Keratinocyte (primary cell): Measurements from ENCODE around the gene DCP1A. TPM values are rescaled to one million over a fixed set of nuclear protein-coding genes. Genes with fewer than 3 reads are reported as not detected.
"Not testable (repeated sequence)": the region's sequence is repeated elsewhere in the genome, so short reads cannot be mapped to it uniquely, and the experiment has no call there.

Source experiments
- DNase-seq: peaks from one replicate; pipeline ENCODE4 v3.0.0-alpha.2; 2011; ENCODE audit warnings: low read depth, missing footprints, low spot score
- FAIRE-seq: peaks from 2 replicates; lab custom pipeline; 2011; peaks lifted over from hg19 to GRCh38; lab: Jason Lieb, UNC
- H2AFZ ChIP-seq: 2 replicates; pipeline ENCODE4 v1.6.0; 2012; ENCODE audit warnings: low read length, control low read depth, inconsistent platforms; ENCODE audit not compliant: control insufficient read depth
- H3K27ac ChIP-seq: 2 replicates; pipeline ENCODE4 v1.5.1; 2011; ENCODE audit warnings: low read length; ENCODE audit not compliant: control insufficient read depth, insufficient read depth
- H3K27me3 ChIP-seq: 3 replicates; pipeline ENCODE4 v1.6.0; 2011; ENCODE audit warnings: low read length; ENCODE audit not compliant: control insufficient read depth, insufficient read depth; ENCODE audit errors: extremely low read depth
- H3K36me3 ChIP-seq, 2 experiments: 2 replicates in 1 of 2; 3 replicates in 1 of 2; pipeline ENCODE4 v1.5.1; 2011; ENCODE audit warnings: low read length in 2 of 2, mild to moderate bottlenecking in 1 of 2; ENCODE audit not compliant: control insufficient read depth in 2 of 2, insufficient read depth in 2 of 2; ENCODE audit errors: extremely low read depth in 1 of 2
- H3K4me1 ChIP-seq: 3 replicates; pipeline ENCODE4 v1.5.1; 2011; ENCODE audit warnings: low read length; ENCODE audit not compliant: control insufficient read depth, insufficient read depth; ENCODE audit errors: extremely low read depth
- H3K4me2 ChIP-seq: 3 replicates; pipeline ENCODE4 v1.6.0; 2011; ENCODE audit warnings: low read depth, low read length; ENCODE audit not compliant: control insufficient read depth, insufficient read depth; ENCODE audit errors: extremely low read depth
- H3K4me3 ChIP-seq, 3 experiments: fragments of 200-600 bp in 1 of 3; sonication (generic) in 1 of 3; 2 replicates in 2 of 3; 3 replicates in 1 of 3; pipeline ENCODE4 v1.5.1; 2011 to 2016; ENCODE audit warnings: low read length in 3 of 3, mild to moderate bottlenecking in 3 of 3, control low read depth in 2 of 3, inconsistent platforms in 1 of 3, low read depth in 1 of 3, mixed read lengths in 1 of 3, mixed run types in 1 of 3, moderate library complexity in 1 of 3; ENCODE audit not compliant: control insufficient read depth in 2 of 3, insufficient read depth in 2 of 3; ENCODE audit errors: extremely low read depth in 1 of 3
- H3K79me2 ChIP-seq: 2 replicates; pipeline ENCODE4 v1.6.0; 2012; ENCODE audit warnings: low read length; ENCODE audit not compliant: control insufficient read depth, insufficient read depth
- H3K9ac ChIP-seq: 3 replicates; pipeline ENCODE4 v1.6.0; 2011; ENCODE audit warnings: low read length; ENCODE audit not compliant: control insufficient read depth, insufficient read depth; ENCODE audit errors: extremely low read depth
- H3K9me1 ChIP-seq: 3 replicates; pipeline ENCODE4 v1.6.0; 2011; ENCODE audit warnings: low read length; ENCODE audit not compliant: control insufficient read depth, insufficient read depth; ENCODE audit errors: extremely low read depth
- H3K9me3 ChIP-seq: 2 replicates; pipeline ENCODE4 v1.5.1; 2012; ENCODE audit warnings: low read depth, low read length; ENCODE audit not compliant: control insufficient read depth
- H4K20me1 ChIP-seq: 3 replicates; pipeline ENCODE4 v1.6.0; 2011; ENCODE audit warnings: low read length; ENCODE audit not compliant: control insufficient read depth, insufficient read depth; ENCODE audit errors: extremely low read depth
- EZH2 ChIP-seq: IDR thresholded peaks from one replicate; pipeline ENCODE4 v1.6.1; 2012; ENCODE audit warnings: inconsistent platforms, mild to moderate bottlenecking, low read length, moderate library complexity
- dilution Hi-C: fragments of 300-500 bp; cut with MboI; formaldehyde crosslinking; loops from one replicate; pipeline ENCODE4 v1.7.0; 2020; ENCODE audit warnings: low sequenced_read_pairs; ENCODE audit not compliant: extremely low pct_ligation_motif_present
- polyA plus RNA-seq, 5 experiments: library from polyadenylated mRNA; depleted of rRNA in 3 of 5; stranded (reverse) in 3 of 5; stranded (forward) in 1 of 5; unstranded in 1 of 5; fragments of >200 nt; gene quantifications; 1 replicate in 1 of 5; 2 replicates in 3 of 5; 3 replicates in 1 of 5; pipeline versions ENCODE4 v1.2.1 to v1.2.3, GENCODE V29; 2011 to 2012; ENCODE audit warnings: missing spikeins in 2 of 5, low read depth in 1 of 5, low replicate concordance in 1 of 5
- TF ChIP-seq, protein P1 (sequence below), 3 experiments: IDR thresholded peaks in 1 of 3; conservative IDR thresholded peaks in 1 of 3; optimal IDR thresholded peaks in 1 of 3; 2 replicates in 2 of 3; 3 replicates in 1 of 3; pipeline versions ENCODE3 to v1.5.1; 2011; ENCODE audit warnings: low read length in 3 of 3, mild to moderate bottlenecking in 3 of 3, moderate library complexity in 2 of 3, control low read depth in 1 of 3, inconsistent platforms in 1 of 3; ENCODE audit not compliant: insufficient read depth in 2 of 3; ENCODE audit errors: extremely low read depth in 1 of 3

Gene DCP1A
- polyA plus RNA-seq, 1 donor (not counting 4 experiments of a cell fraction or from before 2014, with no cell fraction given) = 15.0 TPM

DNA sequence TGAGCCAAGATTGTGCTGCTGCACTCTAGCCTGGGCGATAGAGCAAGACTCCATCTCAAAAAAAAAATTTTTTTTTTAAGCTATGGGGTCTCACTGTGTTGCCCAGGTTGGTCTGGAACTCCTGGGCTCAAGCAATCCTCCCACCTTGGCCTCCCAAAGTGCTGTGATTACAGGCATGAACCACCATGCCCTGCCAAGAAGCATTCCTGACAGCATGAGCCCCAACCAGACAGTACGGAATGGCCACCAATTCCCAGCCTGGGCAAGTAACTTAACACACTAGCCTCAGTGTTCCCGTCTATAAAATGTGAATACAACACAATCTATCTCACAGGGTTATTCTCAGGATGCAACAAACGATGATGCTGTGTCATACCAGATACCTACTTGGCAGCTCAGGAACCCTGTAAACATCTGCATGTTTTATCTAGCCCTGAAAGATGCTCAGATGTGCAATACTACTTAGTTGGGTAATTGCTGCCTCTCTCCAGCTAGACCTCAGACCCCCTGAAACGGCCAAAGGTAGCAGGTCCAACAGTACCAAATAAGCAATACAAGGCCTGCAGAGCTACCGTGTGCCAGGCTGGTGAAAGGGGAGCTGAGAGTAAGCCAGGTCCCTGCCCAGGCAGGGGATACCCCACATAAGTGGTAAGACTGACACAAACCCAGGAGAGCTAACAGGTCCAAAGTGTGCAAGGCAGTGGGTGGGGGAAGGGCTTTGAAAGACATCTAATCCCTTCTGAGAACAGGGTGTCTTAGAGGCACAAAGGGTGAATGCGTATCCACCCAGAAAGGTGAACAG, 93.4 kb downstream of the DCP1A start:
- peak overlapping the region; percentile 81 for H3K9ac ChIP-seq
- peaks cover 2% of the 10 kb centered on the region for H3K9me1 ChIP-seq
- peak overlapping the region; percentile 72 for H3K27ac ChIP-seq
- TF ChIP-seq, protein P1, sequence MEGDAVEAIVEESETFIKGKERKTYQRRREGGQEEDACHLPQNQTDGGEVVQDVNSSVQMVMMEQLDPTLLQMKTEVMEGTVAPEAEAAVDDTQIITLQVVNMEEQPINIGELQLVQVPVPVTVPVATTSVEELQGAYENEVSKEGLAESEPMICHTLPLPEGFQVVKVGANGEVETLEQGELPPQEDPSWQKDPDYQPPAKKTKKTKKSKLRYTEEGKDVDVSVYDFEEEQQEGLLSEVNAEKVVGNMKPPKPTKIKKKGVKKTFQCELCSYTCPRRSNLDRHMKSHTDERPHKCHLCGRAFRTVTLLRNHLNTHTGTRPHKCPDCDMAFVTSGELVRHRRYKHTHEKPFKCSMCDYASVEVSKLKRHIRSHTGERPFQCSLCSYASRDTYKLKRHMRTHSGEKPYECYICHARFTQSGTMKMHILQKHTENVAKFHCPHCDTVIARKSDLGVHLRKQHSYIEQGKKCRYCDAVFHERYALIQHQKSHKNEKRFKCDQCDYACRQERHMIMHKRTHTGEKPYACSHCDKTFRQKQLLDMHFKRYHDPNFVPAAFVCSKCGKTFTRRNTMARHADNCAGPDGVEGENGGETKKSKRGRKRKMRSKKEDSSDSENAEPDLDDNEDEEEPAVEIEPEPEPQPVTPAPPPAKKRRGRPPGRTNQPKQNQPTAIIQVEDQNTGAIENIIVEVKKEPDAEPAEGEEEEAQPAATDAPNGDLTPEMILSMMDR (optimal IDR thresholded peaks at IDR 0.05 in 1 of 3, IDR thresholded peaks at IDR 0.05 in 1 of 3, conservative IDR thresholded peaks at IDR 0.05 in 1 of 3; ENCODE audit: extremely low read depth in 1 of 3, insufficient read depth in 2 of 3, low read length in 3 of 3) = no peak
- TF ChIP-seq EZH2 = no peak
- H3K36me3 ChIP-seq = peaks cover 13 to 17% of the 10 kb centered on the region in 2 experiments
- no peaks in the 10 kb centered on the region for H3K27me3 ChIP-seq
- no peaks in the 10 kb centered on the region for H3K9me3 ChIP-seq
- H3K4me3 ChIP-seq = peak overlapping the region; percentile 79 to 95 (median 89)
- FAIRE-seq = peak; percentile 26
- H2AFZ ChIP-seq = no peak overlapping the region
- H4K20me1 ChIP-seq = peaks cover 51% of the 10 kb centered on the region
- dilution Hi-C loops = no loop called here
- peaks cover 18% of the 10 kb centered on the region for H3K4me1 ChIP-seq
- peaks cover 69% of the 10 kb centered on the region for H3K79me2 ChIP-seq
- H3K4me2 ChIP-seq = peak overlapping the region; percentile 93
- no peak for DNase-seq

DNA sequence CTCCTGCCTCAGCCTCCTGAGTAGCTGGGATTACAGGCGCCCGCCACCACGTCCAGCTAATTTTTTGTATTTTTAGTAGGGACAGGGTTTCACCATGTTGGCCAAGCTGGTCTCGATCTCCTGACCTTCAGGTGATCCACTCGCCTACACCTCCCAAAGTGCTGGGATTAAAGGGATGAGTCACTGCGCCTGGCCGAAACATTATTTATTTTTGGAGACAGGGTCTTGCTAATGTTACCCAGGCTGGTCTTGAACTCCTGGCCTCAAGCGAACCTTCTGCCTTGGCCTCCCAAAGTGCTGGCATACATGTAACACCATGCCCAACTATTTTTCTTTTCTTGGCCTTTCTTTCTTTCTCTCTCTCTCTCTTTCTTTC, 94.4 kb downstream of the DCP1A start:
- H3K27me3 ChIP-seq, H2AFZ ChIP-seq, H3K9me3 ChIP-seq, H3K27ac ChIP-seq, H3K9me1 ChIP-seq, H3K9ac ChIP-seq, FAIRE-seq, dilution Hi-C loops, H3K4me3 ChIP-seq, DNase-seq: not testable (repeated sequence)
- Histone ChIP-seq H4K20me1 (peaks cover 60% of the 10 kb centered on the region), H3K4me2 (peak overlapping the region; percentile 93), H3K4me1 (peaks cover 18% of the 10 kb centered on the region), H3K79me2 (peaks cover 79% of the 10 kb centered on the region), H3K36me3 (peaks cover 13 to 17% of the 10 kb centered on the region in 2 experiments)
